Measurements from ENCODE around the gene CLDN7. TPM values are rescaled to one million over a fixed set of nuclear protein-coding genes. Genes with fewer than 3 reads are reported as not detected.

The CLDN7 gene
- total RNA-seq, 1 donor from 2014 or later: 1.8 TPM

DNA sequence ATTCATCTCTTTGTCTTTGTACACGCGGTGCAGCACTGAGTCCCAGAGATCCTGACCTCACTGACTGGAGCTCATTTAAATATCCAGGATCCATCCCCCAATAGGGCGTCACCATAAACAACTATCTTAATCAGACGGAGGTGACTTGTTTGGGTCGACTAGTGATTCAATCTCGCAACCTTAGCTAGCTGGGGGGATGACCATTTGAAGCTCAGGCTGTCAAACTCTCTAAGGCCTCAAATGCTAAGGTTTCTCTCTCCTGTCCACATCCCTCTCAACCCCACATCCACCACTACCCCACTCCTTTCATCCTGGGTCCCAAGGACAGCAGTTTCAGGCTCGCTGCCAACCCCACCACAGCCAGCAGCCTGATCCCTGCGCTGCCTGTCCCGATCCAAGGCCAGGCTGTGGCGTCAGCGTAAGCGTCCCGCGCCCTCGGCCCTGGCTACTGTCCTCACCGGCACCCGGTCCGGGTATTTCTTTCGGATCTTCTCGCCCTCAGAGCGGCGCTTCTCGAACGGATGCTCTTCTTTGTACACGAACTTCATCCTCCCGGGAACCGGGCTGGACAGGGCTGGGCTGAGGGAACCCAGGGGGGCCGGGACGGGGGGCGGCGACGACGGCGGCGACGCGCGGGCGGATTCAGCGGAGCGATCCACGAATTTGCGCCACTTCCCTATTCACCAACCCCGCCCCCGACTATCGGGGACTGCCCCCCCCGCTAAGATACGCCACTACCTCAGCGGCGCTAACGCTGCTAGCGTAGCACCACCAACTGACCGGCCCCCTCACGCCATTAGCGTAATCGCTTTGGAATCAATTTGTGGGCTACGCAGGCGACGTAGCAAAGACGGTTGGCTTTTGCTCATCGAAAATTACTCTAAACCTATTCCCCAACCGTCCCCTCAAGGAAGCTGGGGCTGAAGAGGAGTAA is 20.2 kb downstream of the CLDN7 start, which contains the start of gene GABARAP:
GABARAP (minus strand) TSS at position 667 of the 934 bp plus-strand sequence; CDS start at position 548, 119 bp downstream.
- TF ChIP-seq, protein P1, sequence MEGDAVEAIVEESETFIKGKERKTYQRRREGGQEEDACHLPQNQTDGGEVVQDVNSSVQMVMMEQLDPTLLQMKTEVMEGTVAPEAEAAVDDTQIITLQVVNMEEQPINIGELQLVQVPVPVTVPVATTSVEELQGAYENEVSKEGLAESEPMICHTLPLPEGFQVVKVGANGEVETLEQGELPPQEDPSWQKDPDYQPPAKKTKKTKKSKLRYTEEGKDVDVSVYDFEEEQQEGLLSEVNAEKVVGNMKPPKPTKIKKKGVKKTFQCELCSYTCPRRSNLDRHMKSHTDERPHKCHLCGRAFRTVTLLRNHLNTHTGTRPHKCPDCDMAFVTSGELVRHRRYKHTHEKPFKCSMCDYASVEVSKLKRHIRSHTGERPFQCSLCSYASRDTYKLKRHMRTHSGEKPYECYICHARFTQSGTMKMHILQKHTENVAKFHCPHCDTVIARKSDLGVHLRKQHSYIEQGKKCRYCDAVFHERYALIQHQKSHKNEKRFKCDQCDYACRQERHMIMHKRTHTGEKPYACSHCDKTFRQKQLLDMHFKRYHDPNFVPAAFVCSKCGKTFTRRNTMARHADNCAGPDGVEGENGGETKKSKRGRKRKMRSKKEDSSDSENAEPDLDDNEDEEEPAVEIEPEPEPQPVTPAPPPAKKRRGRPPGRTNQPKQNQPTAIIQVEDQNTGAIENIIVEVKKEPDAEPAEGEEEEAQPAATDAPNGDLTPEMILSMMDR (IDR thresholded peaks at IDR 0.05): no peak
- peak within 1 kb of the TSS; percentile 100 for H3K27ac Mint-ChIP-seq
- POLR2A ChIA-PET: interaction anchor here (0.5 to 15.0 kb wide), 18 partner anchors 8 to 1053 kb away, joined by 3 to 245 read pairs (median 8); partner anchors contain the start of genes ACADVL, ACAP1, CTDNEP1 and DLG4
- DNase-seq: peak; percentile 91
- peaks cover 43% of the 10 kb centered on the region for H3K4me1 Mint-ChIP-seq
- H3K4me3 Mint-ChIP-seq: peak within 1 kb of the TSS; percentile 99
- H3K9me3 Mint-ChIP-seq: no peaks in the 10 kb centered on the region
- no peaks in the 10 kb centered on the region for H3K27me3 Mint-ChIP-seq
- intact Hi-C loops (cut with micrococcal nuclease): loop anchor here (1.0 kb wide), 3 partner anchors 10 to 65 kb away; partner anchors contain the start of genes EIF5A and ELP5
- CTCF ChIA-PET: interaction anchor here (0.7 to 1.3 kb wide), 4 partner anchors 9 to 190 kb away, joined by 3 to 8 read pairs (median 4); partner anchors contain the start of genes ACADVL, CTDNEP1 and DLG4
- peaks cover 67% of the 10 kb centered on the region for H3K36me3 Mint-ChIP-seq (ENCODE audit: low read depth)
- ATAC-seq (ENCODE audit: low read depth): peak; percentile 51

GRCh38 chr17:7241090-7241733 is 21.1 kb downstream of the CLDN7 start:
- TF ChIP-seq, protein P1 (IDR thresholded peaks at IDR 0.05): no peak
- no peak for DNase-seq
- ChIA-PET POLR2A (interaction anchor here (0.8 to 15.0 kb wide), 6 partner anchors 9 to 1054 kb away, joined by 3 to 245 read pairs (median 18); partner anchors contain the start of genes ACADVL, CTDNEP1, DLG4 and ELP5), CTCF (no interaction called here)
- Mint-ChIP-seq H3K36me3 (ENCODE audit: low read depth) (peaks cover 67% of the 10 kb centered on the region), H3K27ac (peak overlapping the region; percentile 100), H3K4me1 (peaks cover 45% of the 10 kb centered on the region), H3K9me3 (no peaks in the 10 kb centered on the region), H3K27me3 (no peaks in the 10 kb centered on the region), H3K4me3 (peak overlapping the region; percentile 99)
- intact Hi-C loops (cut with micrococcal nuclease): no loop called here
- ATAC-seq (ENCODE audit: low read depth): no peak

GRCh38 chr17:7240375-7240774 is 21.9 kb downstream of the CLDN7 start:
- TF ChIP-seq, protein P1 (IDR thresholded peaks at IDR 0.05): no peak
- ATAC-seq (ENCODE audit: low read depth) (no peak), DNase-seq (no peak)
- peaks cover 69% of the 10 kb centered on the region for H3K36me3 Mint-ChIP-seq (ENCODE audit: low read depth)
- H3K9me3 Mint-ChIP-seq: no peaks in the 10 kb centered on the region
- peaks cover 53% of the 10 kb centered on the region for H3K4me1 Mint-ChIP-seq
- ChIA-PET POLR2A (interaction anchor here (0.7 to 15.0 kb wide), 6 partner anchors 10 to 244 kb away, joined by 3 to 245 read pairs (median 23); partner anchors contain the start of genes ACADVL, CTDNEP1, DLG4 and ELP5), CTCF (no interaction called here)
- peak overlapping the region; percentile 99 for H3K4me3 Mint-ChIP-seq
- no peaks in the 10 kb centered on the region for H3K27me3 Mint-ChIP-seq
- intact Hi-C loops (cut with micrococcal nuclease): no loop called here
- H3K27ac Mint-ChIP-seq: peak overlapping the region; percentile 100

DNA sequence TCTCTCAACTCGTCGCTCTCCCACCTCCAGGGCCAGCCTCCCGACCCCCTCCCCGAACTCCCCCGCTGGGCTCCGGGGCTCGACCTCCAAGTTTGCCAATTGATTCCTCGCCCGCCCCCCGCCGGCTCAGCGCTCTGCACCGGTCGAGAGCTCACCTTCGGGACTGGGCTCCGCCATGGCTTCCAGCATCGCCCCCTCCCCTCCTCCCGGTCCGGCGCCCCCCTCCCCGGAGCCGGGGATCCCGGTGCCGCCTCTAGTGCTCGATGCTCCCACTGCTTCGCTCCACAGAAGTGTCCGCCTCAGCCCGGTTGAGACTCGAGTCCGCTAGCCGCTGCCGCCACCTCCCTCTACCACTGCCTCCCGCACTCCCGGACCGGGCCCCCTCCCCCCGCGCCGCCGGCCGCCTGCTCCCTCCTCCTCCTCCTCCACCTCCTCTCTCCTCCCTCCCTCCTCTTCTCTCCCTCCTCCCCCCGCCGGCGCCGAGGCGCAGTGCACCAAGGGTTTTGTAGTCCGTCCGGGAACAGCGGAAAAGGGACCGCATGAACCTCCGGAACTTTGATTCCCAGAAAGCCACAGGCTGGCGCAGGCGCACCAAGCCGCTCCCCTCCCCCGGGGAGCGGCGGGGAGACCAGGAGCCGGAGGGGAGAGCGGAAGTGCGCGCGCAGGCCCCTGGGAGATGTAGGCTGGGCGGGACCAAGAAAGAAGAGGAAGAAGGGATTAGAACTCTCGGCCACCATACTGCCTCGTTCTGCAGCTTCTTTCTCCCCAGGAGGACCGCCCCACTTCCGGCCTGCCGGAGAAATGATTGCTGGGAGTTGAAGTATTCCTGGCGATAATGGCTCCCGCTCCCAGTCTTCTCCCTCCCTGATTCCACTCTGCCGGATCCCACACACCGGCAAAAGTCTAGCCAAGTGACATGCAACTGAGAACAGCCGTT is 22.9 kb downstream of the CLDN7 start, which contains the start of gene PHF23:
PHF23 (minus strand) TSS at position 367 of the 937 bp plus-strand sequence; CDS start at position 189, 178 bp downstream.
- intact Hi-C loops (cut with micrococcal nuclease): loop anchor here (1.0 to 5.0 kb wide), 8 partner anchors 25 to 603 kb away; partner anchors contain the start of genes EIF5A, NEURL4, POLR2A and TP53
- TF ChIP-seq, protein P1 (IDR thresholded peaks at IDR 0.05): no peak

More for the DNA sequence above, 22.9 kb downstream of the CLDN7 start, which contains the start of gene PHF23:
- Mint-ChIP-seq H3K9me3 (no peaks in the 10 kb centered on the region), H3K27ac (peak within 1 kb of the TSS; percentile 100), H3K36me3 (ENCODE audit: low read depth) (peaks cover 70% of the 10 kb centered on the region), H3K4me3 (peak within 1 kb of the TSS; percentile 99), H3K27me3 (no peaks in the 10 kb centered on the region), H3K4me1 (peaks cover 63% of the 10 kb centered on the region)
- DNase-seq (peak; percentile 93), ATAC-seq (ENCODE audit: low read depth) (peak; percentile 64)
- ChIA-PET CTCF (interaction anchor here (0.8 kb wide), 1 partner anchor 18 kb away, joined by 3 read pairs; no protein-coding TSS in a partner anchor), POLR2A (interaction anchor here (0.6 to 15.0 kb wide), 18 partner anchors 11 to 340 kb away, joined by 3 to 245 read pairs (median 5); partner anchors contain the start of genes ACADVL, ACAP1, CD68 and CTDNEP1)

Measured in activated B cell treated with CpG ODN at 0.5 μM for 24 hours (primary cell).